Measurements from ENCODE around the gene JOSD2. TPM values are rescaled to one million over a fixed set of nuclear protein-coding genes. Genes with fewer than 3 reads are reported as not detected.
A peak's percentile ranks its signal among the peaks of the same experiment; 100 is the strongest.
"Not testable (repeated sequence)": the region's sequence is repeated elsewhere in the genome, so short reads cannot be mapped to it uniquely, and the experiment has no call there.

JOSD2 gene
- total RNA-seq, 1 experiment from 2014 or later, result 40.9 TPM

GRCh38 chr19:50475101-50475568 is 35.9 kb downstream of the JOSD2 start:
- DNase-seq (ENCODE audit: low read depth, low spot score), result no peak
- H3K9me2 ChIP-seq (ENCODE audit: insufficient read depth), result no peaks in the 10 kb centered on the region
- peak overlapping the region; percentile 50; the same call in 1 of the 2 replicates for H3K27ac ChIP-seq (ENCODE audit: low read depth, low read length)
- BruUV-seq (replicated peaks), result no TSS peak
- CTCF ChIA-PET, result interaction anchor here (0.6 kb wide), 1 partner anchor 10 kb away, joined by 3 read pairs; no protein-coding TSS in a partner anchor
- RAD21 ChIA-PET (ENCODE audit: low non-redundant PET in 1 of 2, low total read pairs in 2 of 2, uncharacterized antibody in 2 of 2, unreplicated experiment in 2 of 2), result no interaction called here
- H3K4me3 ChIP-seq (replicated peaks in 1 of 2; ENCODE audit: low read depth in 1 of 2, low read length in 2 of 2), result peak overlapping the region in 1 of 2 experiments; percentile 100; a peak in 2 of 4 replicates
- peaks cover 37% of the 10 kb centered on the region for H3K79me2 ChIP-seq (ENCODE audit: insufficient read depth, low read length)
- no peak overlapping the region for H2AFZ ChIP-seq (ENCODE audit: low read depth, low read length, poor library complexity, severe bottlenecking)
- H3K27me3 ChIP-seq (ENCODE audit: insufficient read depth, low read length), result no peaks in the 10 kb centered on the region
- no peaks in the 10 kb centered on the region for H4K20me1 ChIP-seq (ENCODE audit: insufficient read depth)
- POLR2A ChIA-PET, result interaction anchor here (1.2 kb wide), 1 partner anchor 9 kb away, joined by 3 read pairs; no protein-coding TSS in a partner anchor
- no peak overlapping the region for H3K9ac ChIP-seq (ENCODE audit: low read length)
- intact Hi-C loops (cut with micrococcal nuclease), result no loop called here
- no peaks in the 10 kb centered on the region for H3K9me3 ChIP-seq (ENCODE audit: control insufficient read depth in 1 of 2, insufficient read depth in 1 of 2, low read depth in 1 of 2, low read length in 2 of 2)
- peaks cover 9 to 21% of the 10 kb centered on the region in 2 experiments; a peak in 3 of 4 replicates for H3K4me1 ChIP-seq (ENCODE audit: control insufficient read depth in 1 of 2, insufficient read depth in 2 of 2, low read length in 2 of 2)
- peaks cover 4 to 13% of the 10 kb centered on the region in 2 experiments; a peak in 2 of 4 replicates for H3K36me3 ChIP-seq (ENCODE audit: control insufficient read depth in 1 of 2, insufficient read depth in 2 of 2, low read length in 2 of 2)
- TF ChIP-seq SIN3A (IDR thresholded peaks at IDR 0.05; ENCODE audit: low read depth) (no peak), ZBTB33 (IDR thresholded peaks at IDR 0.05; ENCODE audit: extremely low read depth, insufficient replicate concordance, low read length) (no peak), POLR2A (IDR thresholded peaks at IDR 0.05; ENCODE audit: borderline replicate concordance, extremely low read depth, insufficient read depth, insufficient read length) (no peak), CBX3 (IDR thresholded peaks at IDR 0.05; ENCODE audit: low read depth) (no peak)
- peak overlapping the region; percentile 97; the same call in 1 of the 2 replicates for H3K4me2 ChIP-seq (ENCODE audit: low read length)
- no peak for ATAC-seq

GRCh38 chr19:50473336-50473735 is 37.7 kb downstream of the JOSD2 start:
- BruUV-seq (replicated peaks), result not testable (repeated sequence)
- POLR2A ChIA-PET, result interaction anchor here (1.4 kb wide), 1 partner anchor 325 kb away, joined by 3 read pairs; no protein-coding TSS in a partner anchor

More at GRCh38 chr19:50473336-50473735, 37.7 kb downstream of the JOSD2 start:
- CTCF ChIA-PET, result interaction anchor here (1.1 to 1.3 kb wide), 2 partner anchors 8 to 13 kb away, joined by 3 to 4 read pairs; no protein-coding TSS in a partner anchor
- H3K4me3 ChIP-seq (replicated peaks in 1 of 2; ENCODE audit: low read depth in 1 of 2, low read length in 2 of 2); H3K9me3 ChIP-seq (ENCODE audit: control insufficient read depth in 1 of 2, insufficient read depth in 1 of 2, low read depth in 1 of 2, low read length in 2 of 2); H3K9ac ChIP-seq (ENCODE audit: low read length); H3K27me3 ChIP-seq (ENCODE audit: insufficient read depth, low read length); RAD21 ChIA-PET (ENCODE audit: low non-redundant PET in 1 of 2, low total read pairs in 2 of 2, uncharacterized antibody in 2 of 2, unreplicated experiment in 2 of 2); H3K4me2 ChIP-seq (ENCODE audit: low read length); H3K9me2 ChIP-seq (ENCODE audit: insufficient read depth); H3K27ac ChIP-seq (ENCODE audit: low read depth, low read length); H4K20me1 ChIP-seq (ENCODE audit: insufficient read depth); DNase-seq (ENCODE audit: low read depth, low spot score); ATAC-seq; H2AFZ ChIP-seq (ENCODE audit: low read depth, low read length, poor library complexity, severe bottlenecking); intact Hi-C loops (cut with micrococcal nuclease); H3K36me3 ChIP-seq (ENCODE audit: control insufficient read depth in 1 of 2, insufficient read depth in 2 of 2, low read length in 2 of 2): not testable (repeated sequence)
- peaks cover 9 to 21% of the 10 kb centered on the region in 2 experiments; a peak in 3 of 4 replicates for H3K4me1 ChIP-seq (ENCODE audit: control insufficient read depth in 1 of 2, insufficient read depth in 2 of 2, low read length in 2 of 2)
- H3K79me2 ChIP-seq (ENCODE audit: insufficient read depth, low read length), result peaks cover 19% of the 10 kb centered on the region

Measured in HCT116 (cell line).